ENCODE results near the gene IL20.

DNA sequence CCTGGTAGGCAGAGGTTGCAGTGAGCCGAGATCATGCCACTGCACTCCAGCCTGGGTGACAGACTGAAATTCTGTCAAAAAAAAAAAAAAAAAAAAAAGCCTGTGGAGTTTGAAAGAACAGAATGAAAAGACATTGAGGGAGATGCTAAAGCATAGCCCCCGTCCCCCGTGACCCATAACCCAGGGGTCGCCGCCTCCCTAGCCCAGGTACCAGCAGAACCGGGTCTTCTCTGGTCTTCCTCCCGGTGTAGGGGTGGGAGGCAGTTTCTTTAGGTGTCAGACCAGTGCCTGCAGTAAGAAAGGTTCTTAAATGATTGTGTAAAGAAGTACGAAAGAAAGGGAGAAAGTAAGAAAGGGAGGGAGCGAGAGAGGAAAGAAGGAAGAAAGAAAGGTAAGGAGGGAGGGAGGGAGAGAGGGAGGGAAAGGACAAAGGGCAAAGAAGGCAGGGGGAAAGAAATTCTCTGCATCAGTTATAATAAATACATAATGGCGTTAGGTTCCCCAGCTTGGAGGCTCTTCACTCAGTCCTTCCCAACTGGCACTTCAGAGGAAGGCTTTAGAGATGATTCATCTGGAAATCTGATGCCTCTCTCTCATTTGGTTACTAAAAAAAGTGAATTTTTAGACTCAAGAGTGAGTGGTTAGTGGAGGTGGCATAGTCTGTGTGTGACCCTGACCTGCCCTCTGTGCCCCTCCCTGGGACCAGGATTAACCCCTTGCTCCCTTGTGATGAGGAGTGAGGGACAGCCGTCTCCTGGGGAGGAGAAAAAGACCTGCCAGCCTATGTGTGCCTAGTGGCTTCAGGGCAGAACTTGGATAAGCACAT is 32.9 kb downstream of the IL20 start:
- TF ChIP-seq, protein P1, sequence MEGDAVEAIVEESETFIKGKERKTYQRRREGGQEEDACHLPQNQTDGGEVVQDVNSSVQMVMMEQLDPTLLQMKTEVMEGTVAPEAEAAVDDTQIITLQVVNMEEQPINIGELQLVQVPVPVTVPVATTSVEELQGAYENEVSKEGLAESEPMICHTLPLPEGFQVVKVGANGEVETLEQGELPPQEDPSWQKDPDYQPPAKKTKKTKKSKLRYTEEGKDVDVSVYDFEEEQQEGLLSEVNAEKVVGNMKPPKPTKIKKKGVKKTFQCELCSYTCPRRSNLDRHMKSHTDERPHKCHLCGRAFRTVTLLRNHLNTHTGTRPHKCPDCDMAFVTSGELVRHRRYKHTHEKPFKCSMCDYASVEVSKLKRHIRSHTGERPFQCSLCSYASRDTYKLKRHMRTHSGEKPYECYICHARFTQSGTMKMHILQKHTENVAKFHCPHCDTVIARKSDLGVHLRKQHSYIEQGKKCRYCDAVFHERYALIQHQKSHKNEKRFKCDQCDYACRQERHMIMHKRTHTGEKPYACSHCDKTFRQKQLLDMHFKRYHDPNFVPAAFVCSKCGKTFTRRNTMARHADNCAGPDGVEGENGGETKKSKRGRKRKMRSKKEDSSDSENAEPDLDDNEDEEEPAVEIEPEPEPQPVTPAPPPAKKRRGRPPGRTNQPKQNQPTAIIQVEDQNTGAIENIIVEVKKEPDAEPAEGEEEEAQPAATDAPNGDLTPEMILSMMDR (IDR thresholded peaks at IDR 0.05; ENCODE audit: poor library complexity, severe bottlenecking), result no peak
- TF ChIP-seq EZH2 (IDR thresholded peaks at IDR 0.05; ENCODE audit: borderline replicate concordance, insufficient read depth, low read length, poor library complexity, severe bottlenecking) (no peak), SMC3 (conservative IDR thresholded peaks at IDR 0.05; ENCODE audit: poor library complexity) (no peak), MXI1 (conservative IDR thresholded peaks at IDR 0.05; ENCODE audit: poor library complexity, severe bottlenecking) (no peak), EP300 (conservative IDR thresholded peaks at IDR 0.05; ENCODE audit: poor library complexity, severe bottlenecking) (no peak), POLR2AphosphoS5 (IDR thresholded peaks at IDR 0.05) (no peak)
- TF ChIP-seq, protein P2, sequence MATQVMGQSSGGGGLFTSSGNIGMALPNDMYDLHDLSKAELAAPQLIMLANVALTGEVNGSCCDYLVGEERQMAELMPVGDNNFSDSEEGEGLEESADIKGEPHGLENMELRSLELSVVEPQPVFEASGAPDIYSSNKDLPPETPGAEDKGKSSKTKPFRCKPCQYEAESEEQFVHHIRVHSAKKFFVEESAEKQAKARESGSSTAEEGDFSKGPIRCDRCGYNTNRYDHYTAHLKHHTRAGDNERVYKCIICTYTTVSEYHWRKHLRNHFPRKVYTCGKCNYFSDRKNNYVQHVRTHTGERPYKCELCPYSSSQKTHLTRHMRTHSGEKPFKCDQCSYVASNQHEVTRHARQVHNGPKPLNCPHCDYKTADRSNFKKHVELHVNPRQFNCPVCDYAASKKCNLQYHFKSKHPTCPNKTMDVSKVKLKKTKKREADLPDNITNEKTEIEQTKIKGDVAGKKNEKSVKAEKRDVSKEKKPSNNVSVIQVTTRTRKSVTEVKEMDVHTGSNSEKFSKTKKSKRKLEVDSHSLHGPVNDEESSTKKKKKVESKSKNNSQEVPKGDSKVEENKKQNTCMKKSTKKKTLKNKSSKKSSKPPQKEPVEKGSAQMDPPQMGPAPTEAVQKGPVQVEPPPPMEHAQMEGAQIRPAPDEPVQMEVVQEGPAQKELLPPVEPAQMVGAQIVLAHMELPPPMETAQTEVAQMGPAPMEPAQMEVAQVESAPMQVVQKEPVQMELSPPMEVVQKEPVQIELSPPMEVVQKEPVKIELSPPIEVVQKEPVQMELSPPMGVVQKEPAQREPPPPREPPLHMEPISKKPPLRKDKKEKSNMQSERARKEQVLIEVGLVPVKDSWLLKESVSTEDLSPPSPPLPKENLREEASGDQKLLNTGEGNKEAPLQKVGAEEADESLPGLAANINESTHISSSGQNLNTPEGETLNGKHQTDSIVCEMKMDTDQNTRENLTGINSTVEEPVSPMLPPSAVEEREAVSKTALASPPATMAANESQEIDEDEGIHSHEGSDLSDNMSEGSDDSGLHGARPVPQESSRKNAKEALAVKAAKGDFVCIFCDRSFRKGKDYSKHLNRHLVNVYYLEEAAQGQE (IDR thresholded peaks at IDR 0.05; ENCODE audit: borderline replicate concordance), result no peak
